ENCODE measurements around the gene CSTPP1.
"Not testable (repeated sequence)": the region's sequence is repeated elsewhere in the genome, so short reads cannot be mapped to it uniquely, and the experiment has no call there.

CSTPP1 gene

DNA sequence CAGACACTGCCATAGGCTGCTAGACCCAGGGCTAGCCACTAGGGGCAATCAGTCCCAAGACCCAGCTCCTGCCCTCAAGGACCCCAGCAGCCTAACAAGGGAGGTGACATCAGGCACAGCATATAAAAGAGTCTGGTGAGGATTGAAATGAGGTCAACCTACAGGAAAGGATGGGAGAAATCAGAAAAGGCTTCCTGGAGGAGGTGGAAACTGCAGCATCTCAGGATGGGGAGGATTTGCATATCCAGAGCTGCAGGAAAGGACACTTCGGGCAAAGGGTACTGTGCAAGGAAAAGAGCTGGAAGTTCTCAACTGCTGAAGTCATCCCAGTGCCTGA, 243.1 kb downstream of the CSTPP1 start:
- no peak for DNase-seq (ENCODE audit: low read depth, low spot score)

DNA sequence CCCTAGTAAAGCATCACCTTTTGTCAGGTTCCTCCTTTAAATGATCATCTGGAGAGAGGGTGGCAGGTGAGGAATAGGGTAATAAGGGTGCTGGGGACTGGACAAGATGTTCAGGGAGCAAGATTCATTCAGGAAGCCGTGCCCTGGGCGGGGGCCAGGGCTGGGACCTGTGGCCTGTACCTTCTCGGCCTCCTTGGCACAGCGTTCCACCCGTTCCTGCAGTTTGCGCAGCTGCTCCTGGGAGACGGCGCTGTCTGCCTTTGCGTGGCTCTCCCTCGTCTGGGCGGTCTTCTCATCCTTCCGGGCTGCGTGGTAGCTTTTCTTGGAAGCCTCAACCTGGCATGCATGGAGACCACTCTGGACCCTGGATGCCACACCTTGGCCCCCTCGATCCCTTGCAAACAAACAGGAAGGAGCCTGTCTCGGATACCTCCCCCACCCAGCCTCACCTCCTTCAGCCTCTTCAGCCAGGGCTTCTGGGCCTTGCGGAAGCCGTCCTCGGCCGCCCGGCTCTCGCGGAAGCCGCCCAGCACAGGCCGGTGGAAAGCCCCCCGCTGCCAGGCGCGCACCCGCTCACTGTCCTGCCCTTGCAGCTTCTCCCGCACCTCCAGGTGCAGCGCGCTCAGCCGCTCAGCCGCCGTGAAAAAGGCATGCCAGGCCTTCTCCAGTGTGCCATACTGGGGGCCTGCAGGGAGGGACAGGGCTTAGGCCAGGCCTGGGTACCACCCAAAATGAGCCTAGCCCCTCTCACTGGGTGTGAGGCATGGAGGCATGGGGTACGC, 243.6 kb downstream of the CSTPP1 start:
- no peak for DNase-seq (ENCODE audit: low read depth, low spot score)

- no peak for DNase-seq (ENCODE audit: low read depth, low spot score)
Observed at GRCh38 chr11:47181271-47181670, 244.7 kb downstream of the CSTPP1 start.

- no peak for DNase-seq (ENCODE audit: low read depth, low spot score)
Observed at GRCh38 chr11:47182380-47182779, 245.8 kb downstream of the CSTPP1 start.

DNA sequence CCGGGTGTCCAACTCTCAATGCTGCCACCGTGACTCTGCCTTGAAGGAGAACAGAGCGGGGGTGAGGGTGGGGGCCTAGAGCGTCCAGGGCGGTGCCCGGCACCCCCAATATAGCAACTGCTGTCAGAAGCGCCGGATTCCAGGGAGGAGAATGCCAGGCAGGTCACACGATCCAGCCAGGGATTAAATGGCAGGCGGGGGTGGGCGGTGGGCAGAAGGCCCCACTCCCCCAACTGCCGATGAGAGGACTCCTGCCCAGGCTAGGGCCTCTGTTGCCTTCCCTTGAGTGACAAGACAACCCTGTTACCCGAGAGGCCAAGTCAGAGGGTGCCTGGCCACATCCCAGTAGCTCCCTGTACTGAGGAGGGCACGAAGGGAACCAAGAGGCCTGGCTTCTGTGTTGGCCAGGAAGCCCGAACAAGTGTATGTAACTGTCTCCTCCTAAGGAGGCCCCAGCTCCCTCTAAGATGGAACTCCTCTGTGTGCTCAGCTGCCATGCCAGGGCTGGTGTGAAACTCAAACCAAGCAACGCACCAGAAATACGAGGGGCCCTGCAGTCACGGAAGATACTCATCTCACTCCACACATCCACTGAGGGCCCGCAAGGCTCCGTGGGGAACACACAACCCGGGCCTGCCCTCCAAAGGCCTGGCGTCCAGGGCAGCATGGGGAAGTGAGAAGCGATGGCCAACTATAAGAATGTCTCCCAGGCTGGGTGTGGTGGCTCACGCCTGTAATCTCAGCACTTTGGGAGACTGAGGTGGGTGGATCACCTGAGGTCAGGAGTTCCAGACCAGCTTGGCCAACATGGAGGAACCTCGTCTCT, 246.7 kb downstream of the CSTPP1 start:
- no peak for DNase-seq (ENCODE audit: low read depth, low spot score)

DNA sequence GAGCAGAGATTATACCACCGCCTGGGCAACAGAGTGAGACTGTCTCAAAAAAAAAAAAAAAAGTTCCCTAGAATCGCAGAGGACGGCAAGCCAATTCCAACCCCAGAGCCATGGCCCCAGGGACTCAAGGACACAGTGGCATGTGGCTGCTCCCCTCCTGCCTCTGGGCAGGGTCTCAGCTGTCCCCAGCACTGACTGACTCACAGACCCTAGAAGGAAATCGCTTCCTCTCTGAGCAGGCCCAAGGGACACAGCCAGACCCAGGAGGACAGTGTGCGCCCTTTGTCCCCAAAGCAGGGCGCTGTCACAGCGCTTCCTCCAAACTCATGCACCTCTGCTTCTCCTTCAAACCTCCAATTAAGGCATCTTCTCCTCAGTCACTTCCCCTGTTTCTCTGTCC, 247.4 kb downstream of the CSTPP1 start:
- DNase-seq (ENCODE audit: low read depth, low spot score), result no peak

GRCh38 chr11:47184711-47185304, 248.2 kb downstream of the CSTPP1 start:
- no peak for DNase-seq (ENCODE audit: low read depth, low spot score)

DNA sequence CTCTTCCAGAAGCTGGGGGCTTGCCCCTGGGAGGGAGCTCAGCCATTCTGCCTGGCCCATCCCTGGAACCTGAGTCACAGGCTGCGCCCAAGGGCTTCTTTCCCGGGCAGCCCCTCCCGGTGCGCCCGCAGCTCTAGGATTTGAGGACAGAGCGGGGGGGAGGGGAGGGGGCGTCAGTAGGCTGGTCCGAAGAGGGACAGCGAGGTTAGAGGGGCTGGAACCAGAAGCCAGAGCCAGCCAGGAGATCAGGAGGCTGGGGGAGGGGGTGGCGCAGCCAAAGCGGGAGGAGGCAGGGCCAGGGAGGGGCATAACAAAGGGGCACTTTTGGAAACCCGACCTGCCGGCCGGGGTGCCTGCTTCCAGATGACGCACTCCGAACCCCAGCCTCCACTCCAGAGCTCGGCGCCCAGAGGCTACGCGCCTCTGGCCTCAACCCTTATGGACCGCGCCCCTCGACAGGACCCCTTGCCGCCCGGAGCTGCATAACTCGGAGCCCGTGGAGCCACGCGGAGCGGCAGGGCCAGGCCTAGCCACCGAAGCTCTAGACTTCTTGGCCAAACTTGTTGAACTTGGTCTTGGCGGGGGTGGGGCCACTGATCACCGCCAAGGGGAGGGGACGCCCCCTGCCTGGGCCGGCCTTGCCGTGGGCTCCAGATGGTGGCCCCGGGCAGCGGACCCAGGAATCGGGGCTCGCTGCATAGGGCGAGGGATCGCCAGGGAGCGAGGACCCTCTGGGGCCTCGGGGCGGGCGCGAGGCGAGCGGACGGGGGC, 248.9 kb downstream of the CSTPP1 start:
- DNase-seq (ENCODE audit: low read depth, low spot score), result no peak

- no peak for DNase-seq (ENCODE audit: low read depth, low spot score)
Observed at GRCh38 chr11:47186076-47186699, 249.6 kb downstream of the CSTPP1 start, which contains the start of gene PACSIN3. TSS of gene PACSIN3 (minus strand) at chr11:47186434. CDS start at chr11:47182727, 3,707 bp downstream.

GRCh38 chr11:47186700-47187695, 250.4 kb downstream of the CSTPP1 start:
- DNase-seq (ENCODE audit: low read depth, low spot score), result peak; percentile 34

GRCh38 chr11:47187723-47188122, 251.2 kb downstream of the CSTPP1 start:
- DNase-seq (ENCODE audit: low read depth, low spot score), result no peak

- no peak for DNase-seq (ENCODE audit: low read depth, low spot score)
Observed at GRCh38 chr11:47188259-47188658, 251.7 kb downstream of the CSTPP1 start.

DNA sequence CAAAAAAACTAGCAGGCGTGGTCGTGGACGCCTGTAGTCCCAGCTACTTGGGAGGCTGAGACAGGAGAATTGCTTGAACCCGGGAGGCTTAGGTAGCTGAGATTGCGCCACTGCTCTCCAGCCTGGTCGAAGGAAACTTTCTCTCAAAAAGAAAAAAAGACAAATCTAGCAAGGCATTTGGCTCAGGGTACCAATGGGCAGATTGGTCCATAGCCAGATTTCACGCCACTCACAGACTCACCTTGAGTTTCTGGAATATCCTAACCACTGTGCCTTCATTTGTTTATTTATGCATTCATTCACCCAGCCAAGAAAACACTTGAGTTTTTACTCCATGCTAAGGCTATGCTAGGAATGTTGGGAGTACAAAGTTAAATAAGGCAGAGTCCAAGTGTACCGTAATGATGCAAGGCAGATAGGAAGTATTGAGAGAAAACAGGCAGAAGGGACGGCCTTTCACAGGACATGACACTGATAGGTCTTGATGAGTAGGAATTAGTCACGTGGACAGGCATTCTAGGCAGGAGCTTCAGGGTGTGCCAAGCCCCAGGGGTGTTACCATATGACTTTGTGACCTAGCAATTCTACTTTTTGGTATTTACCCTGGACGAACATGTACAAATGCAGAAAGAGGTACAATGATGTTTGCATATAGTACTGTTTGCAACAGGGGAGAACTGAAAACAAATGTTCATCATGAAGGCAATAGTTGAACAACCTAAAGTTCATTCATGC, 252.7 kb downstream of the CSTPP1 start:
- DNase-seq (ENCODE audit: low read depth, low spot score), result no peak

- not testable (repeated sequence) for DNase-seq (ENCODE audit: low read depth, low spot score)
Observed at GRCh38 chr11:47191137-47191536, 254.6 kb downstream of the CSTPP1 start.

GRCh38 chr11:47192111-47192510, 255.6 kb downstream of the CSTPP1 start:
- DNase-seq (ENCODE audit: low read depth, low spot score), result no peak

GRCh38 chr11:47198161-47198560, 261.6 kb downstream of the CSTPP1 start:
- DNase-seq (ENCODE audit: low read depth, low spot score), result not testable (repeated sequence)

DNA sequence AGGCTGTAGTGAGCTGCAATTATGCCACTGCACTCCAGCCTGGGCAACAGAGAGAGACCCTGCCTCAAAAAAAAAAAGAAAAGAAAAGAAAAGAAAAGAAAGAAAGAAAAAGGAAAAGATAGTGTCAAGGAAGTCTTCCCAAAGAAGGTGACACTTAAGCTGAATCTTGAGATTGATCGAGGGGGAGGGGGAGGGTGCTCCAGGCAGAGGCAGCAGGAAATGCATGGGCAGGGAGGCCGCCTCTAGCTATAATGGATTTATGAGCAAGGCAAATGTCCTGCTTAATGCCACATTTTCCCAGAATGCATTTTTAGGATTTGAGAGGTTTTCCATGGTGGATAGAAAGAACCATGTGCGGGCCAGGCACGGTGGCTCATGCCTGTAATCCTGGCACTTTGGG, 264.5 kb downstream of the CSTPP1 start:
- no peak for DNase-seq (ENCODE audit: low read depth, low spot score)

- no peak for DNase-seq (ENCODE audit: low read depth, low spot score)
Observed at GRCh38 chr11:47202576-47202975, 266.0 kb downstream of the CSTPP1 start.

- DNase-seq (ENCODE audit: low read depth, low spot score), result no peak
Observed at GRCh38 chr11:47204637-47204989, 268.1 kb downstream of the CSTPP1 start.

All from activated naive CD8-positive, alpha-beta T cell treated with anti-CD3 and anti-CD28 coated beads, Interleukin-2, amount 50 U/mL, for 16 hours (primary cell).